ENCODE results near the gene PIGK.

The PIGK gene

GRCh38 chr1:77089756-77090155, 129.5 kb downstream of the PIGK start:
- DNase-seq = no peak

GRCh38 chr1:77085109-77085508, 134.1 kb downstream of the PIGK start:
- no peak for DNase-seq

- DNase-seq = no peak
Measured at GRCh38 chr1:77084457-77084856, 134.8 kb downstream of the PIGK start.

GRCh38 chr1:77081834-77082233, 137.4 kb downstream of the PIGK start:
- no peak for DNase-seq

- DNase-seq = no peak
Measured at GRCh38 chr1:77076759-77077158, 142.5 kb downstream of the PIGK start.

GRCh38 chr1:77068013-77068412, 151.2 kb downstream of the PIGK start:
- no peak for DNase-seq

GRCh38 chr1:77065693-77066342, 153.4 kb downstream of the PIGK start:
- no peak for DNase-seq

- DNase-seq = no peak
Measured at GRCh38 chr1:77064246-77064645, 155.0 kb downstream of the PIGK start.

GRCh38 chr1:77063118-77063517, 156.1 kb downstream of the PIGK start:
- no peak for DNase-seq

- no peak for DNase-seq
Measured at GRCh38 chr1:77061162-77061561, 158.1 kb downstream of the PIGK start.

- no peak for DNase-seq
Measured at GRCh38 chr1:77060000-77060399, 159.2 kb downstream of the PIGK start.

- DNase-seq = no peak
Measured at GRCh38 chr1:77057994-77058585, 161.1 kb downstream of the PIGK start.

GRCh38 chr1:77056525-77056924, 162.7 kb downstream of the PIGK start:
- DNase-seq = no peak

GRCh38 chr1:77051425-77051824, 167.8 kb downstream of the PIGK start:
- DNase-seq = no peak

- no peak for DNase-seq
Measured at GRCh38 chr1:77048615-77049005, 170.6 kb downstream of the PIGK start.

GRCh38 chr1:77047978-77048614, 171.1 kb downstream of the PIGK start:
- no peak for DNase-seq

- no peak for DNase-seq
Measured at GRCh38 chr1:77047575-77047974, 171.7 kb downstream of the PIGK start.

- DNase-seq = no peak
Measured at GRCh38 chr1:77044133-77044849, 174.9 kb downstream of the PIGK start.

GRCh38 chr1:77040826-77041225, 178.4 kb downstream of the PIGK start:
- no peak for DNase-seq

- DNase-seq = no peak
Measured at GRCh38 chr1:77039739-77040138, 179.5 kb downstream of the PIGK start.

GRCh38 chr1:77039111-77039510, 180.1 kb downstream of the PIGK start:
- DNase-seq = no peak
